Neuronal stem cell (in vitro differentiated cells): ENCODE measurements around the gene DNAH9.
A peak's percentile ranks its signal among the peaks of the same experiment; 100 is the strongest.

Source experiments
- DNase-seq: peaks from one replicate; pipeline ENCODE4 v3.0.0-alpha.2; 2013; ENCODE audit warnings: low spot score
- H2AFZ ChIP-seq: one replicate; pipeline ENCODE4 v1.6.1; 2013; ENCODE audit warnings: mild to moderate bottlenecking, low read length, inconsistent platforms
- H2AK5ac ChIP-seq: 2 replicates; pipeline ENCODE4 v1.6.1; 2013; ENCODE audit warnings: low read depth, mild to moderate bottlenecking, inconsistent platforms, low read length, moderate library complexity, mixed read lengths
- H2BK120ac ChIP-seq: 2 replicates; pipeline ENCODE4 v1.6.1; 2013; ENCODE audit warnings: low read depth, mild to moderate bottlenecking, inconsistent platforms, low read length, moderate library complexity, mixed read lengths
- H2BK12ac ChIP-seq: one replicate; pipeline ENCODE4 v1.6.1; 2013; ENCODE audit warnings: low read length, inconsistent platforms
- H2BK15ac ChIP-seq: 2 replicates; pipeline ENCODE4 v1.6.1; 2013; ENCODE audit warnings: mild to moderate bottlenecking, low read length, inconsistent platforms, mixed read lengths
- H2BK5ac ChIP-seq: one replicate; pipeline ENCODE4 v1.6.1; 2013; ENCODE audit warnings: inconsistent platforms, mild to moderate bottlenecking, low read length, moderate library complexity
- H3K14ac ChIP-seq: one replicate; pipeline ENCODE4 v1.6.1; 2013; ENCODE audit warnings: low read length, inconsistent platforms
- H3K18ac ChIP-seq: 2 replicates; pipeline ENCODE4 v1.6.1; 2013; ENCODE audit warnings: low read length, inconsistent platforms
- H3K23ac ChIP-seq: 2 replicates; pipeline ENCODE4 v1.6.1; 2013; ENCODE audit warnings: low read depth, mild to moderate bottlenecking, mixed read lengths, low read length, inconsistent platforms; ENCODE audit not compliant: poor library complexity
- H3K27ac ChIP-seq: replicated peaks from 3 replicates; pipeline ENCODE4 v1.5.1; 2013; ENCODE audit warnings: low read length, inconsistent platforms
- H3K27me3 ChIP-seq, 3 experiments: 2 replicates each; pipeline ENCODE4 v1.6.1; 2013; ENCODE audit warnings: low read length in 3 of 3, mild to moderate bottlenecking in 2 of 3, inconsistent platforms in 1 of 3, low read depth in 1 of 3, mixed read lengths in 1 of 3, moderate library complexity in 1 of 3; ENCODE audit not compliant: control insufficient read depth in 3 of 3, insufficient read depth in 3 of 3
- H3K36me3 ChIP-seq, 2 donors: replicated peaks in 1 of 2; 2 replicates each; pipeline ENCODE4 v1.6.1; 2013; ENCODE audit warnings: low read length in 2 of 2; ENCODE audit not compliant: control insufficient read depth in 2 of 2, insufficient read depth in 2 of 2
- H3K4ac ChIP-seq: 2 replicates; pipeline ENCODE4 v1.6.1; 2013; ENCODE audit warnings: inconsistent platforms, mild to moderate bottlenecking, low read length, moderate library complexity
- H3K4me1 ChIP-seq, 2 donors: 1 replicate in 1 of 2; 2 replicates in 1 of 2; pipeline ENCODE4 v1.6.1; 2013; ENCODE audit warnings: low read length in 2 of 2, low read depth in 1 of 2; ENCODE audit not compliant: control insufficient read depth in 2 of 2, insufficient read depth in 1 of 2
- H3K4me2 ChIP-seq: one replicate; pipeline ENCODE4 v1.6.1; 2013; ENCODE audit warnings: mild to moderate bottlenecking, low read length, inconsistent platforms; ENCODE audit not compliant: insufficient read depth, poor library complexity, severe bottlenecking
- H3K4me3 ChIP-seq, 2 donors: 2 replicates each; pipeline ENCODE4 v1.5.1; 2013; ENCODE audit warnings: low read length in 2 of 2, mild to moderate bottlenecking in 2 of 2, inconsistent platforms in 1 of 2, moderate library complexity in 1 of 2
- H3K79me1 ChIP-seq: one replicate; pipeline ENCODE4 v1.6.1; 2013; ENCODE audit warnings: low read depth, mild to moderate bottlenecking, inconsistent platforms, low read length, moderate library complexity
- H3K9ac ChIP-seq: one replicate; pipeline ENCODE4 v1.6.1; 2013; ENCODE audit warnings: mild to moderate bottlenecking, low read depth, low read length, inconsistent platforms; ENCODE audit not compliant: poor library complexity
- H3K9me3 ChIP-seq, 2 donors: replicated peaks in 1 of 2; 2 replicates each; pipeline versions ENCODE3 to v1.6.1; 2013; ENCODE audit warnings: low read length in 2 of 2, mild to moderate bottlenecking in 2 of 2, inconsistent platforms in 1 of 2, low read depth in 1 of 2, mixed read lengths in 1 of 2, moderate library complexity in 1 of 2; ENCODE audit not compliant: control insufficient read depth in 2 of 2, insufficient read depth in 1 of 2
- H4K8ac ChIP-seq: one replicate; pipeline ENCODE4 v1.6.1; 2013; ENCODE audit warnings: low read depth, mild to moderate bottlenecking, inconsistent platforms, low read length, moderate library complexity
- H4K91ac ChIP-seq: one replicate; pipeline ENCODE4 v1.6.1; 2013; ENCODE audit warnings: low read length, low read depth, mild to moderate bottlenecking, inconsistent platforms; ENCODE audit not compliant: poor library complexity
- WGBS, 2 donors: extraction: QIAGEN DNeasy Blood & Tissue Kit; methylation state at CpG; one replicate each; pipeline ENCODE4 v1.1.7; 2013; ENCODE audit warnings: missing lambda C conversion rate in 2 of 2, mixed read lengths in 1 of 2; ENCODE audit not compliant: insufficient read length in 2 of 2, insufficient replicate concordance in 1 of 2; ENCODE audit errors: extremely low coverage in 2 of 2; 5-methylcytosine and 5-hydroxymethylcytosine counted together

The DNAH9 gene

GRCh38 chr17:11768981-11769380, 170.7 kb downstream of the DNAH9 start:
- Histone ChIP-seq H4K91ac (no peak overlapping the region), H3K36me3 (no peaks in the 10 kb centered on the region), H4K8ac (no peak overlapping the region), H3K27me3 (no peaks in the 10 kb centered on the region), H2BK12ac (no peak overlapping the region), H2BK120ac (no peak overlapping the region), H3K27ac (no peak overlapping the region), H2BK15ac (no peak overlapping the region), H3K18ac (peak overlapping the region; percentile 45), H2AK5ac (no peak overlapping the region), H3K4me3 (no peak overlapping the region), H3K9ac (no peak overlapping the region), H3K79me1 (no peaks in the 10 kb centered on the region), H3K9me3 (no peaks in the 10 kb centered on the region), H3K14ac (peak overlapping the region; percentile 76), H3K4me1 (no peaks in the 10 kb centered on the region), H2AFZ (no peak overlapping the region), H3K4ac (no peak overlapping the region), H3K4me2 (no peak overlapping the region), H3K23ac (no peak overlapping the region), H2BK5ac (no peak overlapping the region)
- WGBS, 2 donors: no CpG with 5 or more reads among the region's 19 CpGs
- DNase-seq: no peak

- Histone ChIP-seq H3K4me3 (no peak overlapping the region), H2AFZ (no peak overlapping the region), H3K4me2 (no peak overlapping the region), H2BK120ac (no peak overlapping the region), H2AK5ac (no peak overlapping the region), H3K4me1 (no peaks in the 10 kb centered on the region), H3K4ac (no peak overlapping the region), H3K79me1 (no peaks in the 10 kb centered on the region), H3K9ac (no peak overlapping the region), H4K91ac (no peak overlapping the region), H3K36me3 (no peaks in the 10 kb centered on the region), H3K14ac (no peak overlapping the region), H3K27ac (no peak overlapping the region), H3K18ac (no peak overlapping the region), H2BK15ac (no peak overlapping the region), H2BK12ac (no peak overlapping the region), H3K27me3 (no peaks in the 10 kb centered on the region), H2BK5ac (no peak overlapping the region), H3K23ac (no peak overlapping the region), H4K8ac (no peak overlapping the region), H3K9me3 (no peaks in the 10 kb centered on the region)
- DNase-seq: no peak
These were observed 173.8 kb downstream of the DNAH9 start for GRCh38 chr17:11772031-11772430.

- Histone ChIP-seq H2AFZ (no peak overlapping the region), H3K23ac (no peak overlapping the region), H3K9ac (no peak overlapping the region), H3K9me3 (no peaks in the 10 kb centered on the region), H3K27ac (no peak overlapping the region), H3K4me3 (no peak overlapping the region), H3K36me3 (no peaks in the 10 kb centered on the region), H3K4me2 (no peak overlapping the region), H4K8ac (no peak overlapping the region), H3K14ac (no peak overlapping the region), H3K18ac (no peak overlapping the region), H2BK120ac (no peak overlapping the region), H2BK15ac (no peak overlapping the region), H3K79me1 (no peaks in the 10 kb centered on the region), H3K4me1 (no peaks in the 10 kb centered on the region), H2BK5ac (no peak overlapping the region), H3K27me3 (no peaks in the 10 kb centered on the region), H3K4ac (no peak overlapping the region), H2AK5ac (no peak overlapping the region), H2BK12ac (no peak overlapping the region), H4K91ac (no peak overlapping the region)
- no peak for DNase-seq
- whole genome bisulfite sequencing, 2 donors: no CpG with 5 or more reads among the region's 2 CpGs
These were observed 181.6 kb downstream of the DNAH9 start for GRCh38 chr17:11779892-11780291.

DNA sequence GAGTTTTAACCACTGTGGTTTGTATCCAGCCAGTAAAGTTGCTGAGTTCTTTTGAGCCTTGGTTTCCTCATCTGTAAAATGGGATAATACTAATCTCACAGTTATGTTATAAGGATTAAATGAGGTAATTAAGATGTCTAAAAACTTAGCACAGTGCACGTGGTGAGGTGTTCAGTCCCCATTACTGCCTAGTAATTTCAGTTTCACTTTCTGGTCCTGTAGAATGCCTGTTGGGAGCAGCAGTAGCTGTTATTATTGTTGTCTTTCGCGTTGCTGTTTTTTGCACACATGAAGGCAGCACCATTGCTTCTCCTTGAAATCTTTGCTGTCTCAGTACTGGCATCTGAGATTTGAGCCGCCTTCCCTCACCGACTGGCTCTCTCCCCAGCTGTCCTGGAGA, 182.4 kb downstream of the DNAH9 start:
- no peak overlapping the region for H2BK15ac ChIP-seq
- H3K79me1 ChIP-seq: no peaks in the 10 kb centered on the region
- H3K9me3 ChIP-seq: no peaks in the 10 kb centered on the region
- H3K36me3 ChIP-seq: no peaks in the 10 kb centered on the region
- no peak overlapping the region for H3K18ac ChIP-seq
- no peak overlapping the region for H2BK12ac ChIP-seq
- no peak overlapping the region for H2BK5ac ChIP-seq
- WGBS, 2 donors: no CpG with 5 or more reads among the region's 5 CpGs
- H4K91ac ChIP-seq: no peak overlapping the region
- no peak for DNase-seq
- H2AFZ ChIP-seq: no peak overlapping the region
- no peak overlapping the region for H3K4ac ChIP-seq
- no peaks in the 10 kb centered on the region for H3K4me1 ChIP-seq
- no peak overlapping the region for H3K27ac ChIP-seq
- no peak overlapping the region for H3K14ac ChIP-seq
- H3K23ac ChIP-seq: no peak overlapping the region
- no peak overlapping the region for H2AK5ac ChIP-seq
- H2BK120ac ChIP-seq: no peak overlapping the region
- H4K8ac ChIP-seq: no peak overlapping the region
- H3K9ac ChIP-seq: no peak overlapping the region
- H3K27me3 ChIP-seq: no peaks in the 10 kb centered on the region
- no peak overlapping the region for H3K4me3 ChIP-seq
- no peak overlapping the region for H3K4me2 ChIP-seq
